HEK293 (cell line): Measurements from ENCODE around the gene GALNT10.

Experiments
- CTCF ChIA-PET: fragments of 350-600 bp; formaldehyde crosslinking; extraction: SDS; loops from one replicate; lab custom pipeline; 2021; ENCODE audit warnings: antibody characterized with exemption; lab: Yijun Ruan, JAX
- POLR2A ChIA-PET: fragments of 300-600 bp; formaldehyde crosslinking; extraction: SDS; loops from one replicate; lab custom pipeline; 2020; ENCODE audit warnings: antibody characterized with exemption, inconsistent platforms; lab: Yijun Ruan, JAX
- H3K27ac ChIP-seq: fragments of 200-500 bp; sonication (Bioruptor generic); 2 replicates; pipeline ENCODE4 v1.5.1; 2014; ENCODE audit warnings: low read depth, low read length, control low read depth, inconsistent platforms; ENCODE audit errors: extremely low read depth
- H3K36me3 ChIP-seq, 2 experiments: fragments of 200-500 bp in 1 of 2; sonication (Bioruptor generic) in 1 of 2; 1 replicate in 1 of 2; 2 replicates in 1 of 2; pipeline ENCODE4 v1.5.1; 2014 to 2017; ENCODE audit warnings: inconsistent platforms in 2 of 2, low read length in 2 of 2; ENCODE audit not compliant: control insufficient read depth in 2 of 2, insufficient read depth in 1 of 2
- H3K4me1 ChIP-seq: fragments of 200-500 bp; sonication (Bioruptor generic); 2 replicates; pipeline ENCODE4 v1.5.1; 2014; ENCODE audit warnings: mild to moderate bottlenecking, low read length, inconsistent platforms; ENCODE audit not compliant: control insufficient read depth, insufficient read depth
- H3K4me3 ChIP-seq: 2 replicates; pipeline ENCODE4 v1.5.1; 2011; ENCODE audit warnings: low read depth, mild to moderate bottlenecking, control low read depth, low read length, moderate library complexity
- H3K9me3 ChIP-seq: fragments of 200-500 bp; sonication (Bioruptor generic); 2 replicates; pipeline ENCODE4 v1.5.1; 2014; ENCODE audit warnings: low read depth, low read length, inconsistent platforms; ENCODE audit not compliant: control insufficient read depth, insufficient read depth
- SP2 ChIP-seq: fragments of 450-650 bp; formaldehyde crosslinking; IDR thresholded peaks from 2 replicates; pipeline ENCODE4 v1.5.1; 2016; ENCODE audit warnings: missing biosample characterization, missing genetic modification characterization
- ZBTB1 ChIP-seq: fragments of 450-650 bp; formaldehyde crosslinking; IDR thresholded peaks from 2 replicates; pipeline ENCODE4 v1.5.1; 2016; ENCODE audit warnings: missing biosample characterization, missing genetic modification characterization
- ZBTB10 ChIP-seq: fragments of 450-650 bp; formaldehyde crosslinking; IDR thresholded peaks from 2 replicates; pipeline ENCODE4 v1.5.1; 2016; ENCODE audit warnings: missing biosample characterization, missing genetic modification characterization
- ZBTB48 ChIP-seq: fragments of 450-650 bp; formaldehyde crosslinking; IDR thresholded peaks from 2 replicates; pipeline ENCODE4 v1.5.1; 2016; ENCODE audit warnings: missing biosample characterization, missing genetic modification characterization
- ZBTB8A ChIP-seq: fragments of 450-650 bp; formaldehyde crosslinking; IDR thresholded peaks from 2 replicates; pipeline ENCODE4 v1.5.1; 2016; ENCODE audit warnings: missing biosample characterization, missing genetic modification characterization
- ZNF140 ChIP-seq: fragments of 450-650 bp; formaldehyde crosslinking; IDR thresholded peaks from 2 replicates; pipeline ENCODE4 v1.5.1; 2016; ENCODE audit warnings: missing biosample characterization, missing genetic modification characterization
- ZNF157 ChIP-seq: fragments of 450-650 bp; formaldehyde crosslinking; IDR thresholded peaks from 2 replicates; pipeline ENCODE4 v1.5.1; 2016; ENCODE audit warnings: missing biosample characterization, missing genetic modification characterization
- ZNF214 ChIP-seq: fragments of 450-650 bp; formaldehyde crosslinking; IDR thresholded peaks from 2 replicates; pipeline ENCODE4 v1.5.1; 2017; ENCODE audit warnings: missing biosample characterization, mild to moderate bottlenecking, missing genetic modification characterization, borderline replicate concordance
- ZNF239 ChIP-seq: fragments of 450-650 bp; formaldehyde crosslinking; IDR thresholded peaks from 2 replicates; pipeline ENCODE4 v1.5.1; 2016; ENCODE audit warnings: missing biosample characterization, missing genetic modification characterization
- ZNF248 ChIP-seq: fragments of 450-650 bp; formaldehyde crosslinking; IDR thresholded peaks from 2 replicates; pipeline ENCODE4 v1.5.1; 2017; ENCODE audit warnings: missing biosample characterization, missing genetic modification characterization
- ZNF280C ChIP-seq: fragments of 450-650 bp; formaldehyde crosslinking; IDR thresholded peaks from 2 replicates; pipeline ENCODE4 v1.5.1; 2016; ENCODE audit warnings: missing biosample characterization, missing genetic modification characterization
- ZNF341 ChIP-seq: fragments of 450-650 bp; formaldehyde crosslinking; IDR thresholded peaks from 2 replicates; pipeline ENCODE4; 2016; ENCODE audit warnings: low read depth, missing biosample characterization, missing genetic modification characterization
- ZNF416 ChIP-seq: fragments of 450-650 bp; formaldehyde crosslinking; IDR thresholded peaks from 2 replicates; pipeline ENCODE4 v1.5.1; 2016; ENCODE audit warnings: missing biosample characterization, missing genetic modification characterization
- ZNF426 ChIP-seq: fragments of 450-650 bp; formaldehyde crosslinking; IDR thresholded peaks from 2 replicates; pipeline ENCODE4 v1.5.1; 2017; ENCODE audit warnings: missing biosample characterization, missing genetic modification characterization, mild to moderate bottlenecking, inconsistent platforms, moderate library complexity
- ZNF488 ChIP-seq: fragments of 450-650 bp; formaldehyde crosslinking; IDR thresholded peaks from 2 replicates; pipeline ENCODE4 v1.5.1; 2016; ENCODE audit warnings: missing biosample characterization, missing genetic modification characterization
- ZNF518A ChIP-seq: fragments of 450-650 bp; formaldehyde crosslinking; conservative IDR thresholded peaks from 2 replicates; pipeline ENCODE4 v1.5.1; 2016; ENCODE audit warnings: low read depth, missing biosample characterization, missing genetic modification characterization
- ZNF555 ChIP-seq: fragments of 450-650 bp; formaldehyde crosslinking; conservative IDR thresholded peaks from 2 replicates; pipeline ENCODE4 v1.5.1; 2017; ENCODE audit warnings: missing biosample characterization, mild to moderate bottlenecking, missing genetic modification characterization, inconsistent platforms
- ZNF585B ChIP-seq: fragments of 450-650 bp; formaldehyde crosslinking; IDR thresholded peaks from 2 replicates; pipeline ENCODE4 v1.5.1; 2016; ENCODE audit warnings: missing biosample characterization, missing genetic modification characterization
- ZNF768 ChIP-seq: fragments of 450-650 bp; formaldehyde crosslinking; IDR thresholded peaks from 2 replicates; pipeline ENCODE4 v1.5.1; 2018; ENCODE audit warnings: missing biosample characterization, mild to moderate bottlenecking, missing genetic modification characterization
- ZNF776 ChIP-seq: fragments of 450-650 bp; formaldehyde crosslinking; IDR thresholded peaks from 2 replicates; pipeline ENCODE4 v1.5.0; 2017; ENCODE audit warnings: missing biosample characterization, missing genetic modification characterization, borderline replicate concordance

Gene GALNT10

GRCh38 chr5:154315196-154315595, 124.7 kb downstream of the GALNT10 start:
- POLR2A ChIA-PET = no interaction called here
- H3K27ac ChIP-seq = no peak overlapping the region
- TF ChIP-seq ZBTB48 (tag by site-specific recombination) (no peak), ZNF341 (no peak), ZNF776 (tag by site-specific recombination) (no peak), ZNF768 (tag by site-specific recombination) (no peak), ZNF585B (tag by site-specific recombination) (no peak)
- TF ChIP-seq, all 188 proteins: peak for 0
- no peaks in the 10 kb centered on the region for H3K9me3 ChIP-seq
- CTCF ChIA-PET = interaction anchor here (1.1 kb wide), 1 partner anchor 340 kb away, joined by 3 read pairs; no protein-coding TSS in a partner anchor
- H3K4me1 ChIP-seq = 0 out of 2 replicates have a peak, but pooled peaks cover 1% of the 10 kb centered on the region
- H3K4me3 ChIP-seq = no peak overlapping the region
- H3K36me3 ChIP-seq = no peaks in the 10 kb centered on the region

GRCh38 chr5:154315756-154316155, 125.2 kb downstream of the GALNT10 start:
- H3K27ac ChIP-seq = no peak overlapping the region
- CTCF ChIA-PET = interaction anchor here (1.1 kb wide), 1 partner anchor 341 kb away, joined by 3 read pairs; no protein-coding TSS in a partner anchor
- TF ChIP-seq ZNF280C (tag by site-specific recombination) (no peak), ZNF239 (tag by site-specific recombination) (no peak), ZNF157 (tag by site-specific recombination) (no peak), ZNF214 (tag by site-specific recombination) (no peak), SP2 (tag by site-specific recombination) (no peak), ZNF555 (tag by site-specific recombination) (no peak)

GRCh38 chr5:154316223-154316935, 125.8 kb downstream of the GALNT10 start:
- CTCF ChIA-PET = interaction anchor here (1.1 to 1.8 kb wide), 2 partner anchors 90 to 341 kb away, joined by 3 to 4 read pairs; no protein-coding TSS in a partner anchor
- H3K4me3 ChIP-seq = no peak overlapping the region
- H3K9me3 ChIP-seq = no peaks in the 10 kb centered on the region
- H3K36me3 ChIP-seq = no peaks in the 10 kb centered on the region
- POLR2A ChIA-PET = no interaction called here
- H3K27ac ChIP-seq = no peak overlapping the region
- 0 out of 2 replicates have a peak, but pooled peaks cover 3% of the 10 kb centered on the region for H3K4me1 ChIP-seq
- TF ChIP-seq ZNF488 (tag by site-specific recombination) (no peak), ZNF426 (tag by site-specific recombination) (no peak), ZNF239 (tag by site-specific recombination) (no peak), ZNF140 (tag by site-specific recombination) (no peak), ZBTB8A (tag by site-specific recombination) (no peak), ZBTB10 (tag by site-specific recombination) (no peak), ZNF518A (tag by site-specific recombination) (no peak), ZNF248 (tag by site-specific recombination) (no peak), ZBTB1 (no peak), ZNF416 (tag by site-specific recombination) (no peak)

More at GRCh38 chr5:154315756-154316155, 125.2 kb downstream of the GALNT10 start:
- Histone ChIP-seq H3K9me3 (no peaks in the 10 kb centered on the region), H3K4me1 (0 out of 2 replicates have a peak, but pooled peaks cover 3% of the 10 kb centered on the region), H3K36me3 (no peaks in the 10 kb centered on the region), H3K4me3 (no peak overlapping the region)
- POLR2A ChIA-PET = no interaction called here
